Osteoblast (primary cell): ENCODE data around the gene CDCA3. TPM values are rescaled to one million over a fixed set of nuclear protein-coding genes. Genes with fewer than 3 reads are reported as not detected.
A peak's percentile ranks its signal among the peaks of the same experiment; 100 is the strongest.
"Not testable (repeated sequence)": the region's sequence is repeated elsewhere in the genome, so short reads cannot be mapped to it uniquely, and the experiment has no call there.

Source experiments
- DNase-seq: peaks from one replicate; pipeline ENCODE4 v3.0.0; 2011; ENCODE audit warnings: low spot score, mixed read lengths; ENCODE audit not compliant: insufficient read length; ENCODE audit errors: missing footprints
- H2AFZ ChIP-seq: 2 replicates; pipeline ENCODE4 v1.6.0; 2011; ENCODE audit warnings: mild to moderate bottlenecking, low read length
- H3K27ac ChIP-seq: 2 replicates; pipeline ENCODE4 v1.5.1; 2011; ENCODE audit warnings: mild to moderate bottlenecking, low read depth, low read length, moderate library complexity
- H3K27me3 ChIP-seq: 2 replicates; pipeline ENCODE4 v1.6.0; 2012; ENCODE audit warnings: mild to moderate bottlenecking, control low read depth, inconsistent platforms, low read length, moderate library complexity; ENCODE audit not compliant: insufficient read depth
- H3K36me3 ChIP-seq: 2 replicates; pipeline ENCODE4 v1.5.1; 2011; ENCODE audit warnings: mild to moderate bottlenecking, low read length, control low read depth, moderate library complexity; ENCODE audit not compliant: insufficient read depth
- H3K4me1 ChIP-seq: 2 replicates; pipeline ENCODE4 v1.5.1; 2011; ENCODE audit warnings: mild to moderate bottlenecking, low read length, control low read depth, moderate library complexity; ENCODE audit not compliant: insufficient read depth
- H3K4me2 ChIP-seq: 2 replicates; pipeline ENCODE4 v1.6.0; 2011; ENCODE audit warnings: mild to moderate bottlenecking, low read length; ENCODE audit not compliant: insufficient read depth
- H3K4me3 ChIP-seq: fragments of 200-600 bp; sonication (generic); 3 replicates; pipeline ENCODE4 v1.5.1; 2012; ENCODE audit warnings: mild to moderate bottlenecking, low read length, inconsistent platforms; ENCODE audit not compliant: insufficient read depth
- H3K79me2 ChIP-seq: 2 replicates; pipeline ENCODE4 v1.6.0; 2012; ENCODE audit warnings: mild to moderate bottlenecking, low read length, control low read depth, inconsistent platforms; ENCODE audit not compliant: insufficient read depth
- H3K9me3 ChIP-seq: 2 replicates; pipeline ENCODE4 v1.5.1; 2011; ENCODE audit warnings: low read depth, low read length, control low read depth
- H4K20me1 ChIP-seq: 2 replicates; pipeline ENCODE4 v1.6.0; 2012; ENCODE audit warnings: mild to moderate bottlenecking, low read length, control low read depth; ENCODE audit not compliant: insufficient read depth
- CTCF ChIP-seq: IDR thresholded peaks from 2 replicates; pipeline ENCODE4 v1.5.1; 2011; ENCODE audit warnings: mild to moderate bottlenecking, low read depth, low read length, moderate library complexity; ENCODE audit errors: extremely low read depth
- total RNA-seq: library from RNA; depleted of rRNA; stranded (reverse); fragments of >200 nt; gene quantifications from 2 replicates; pipeline ENCODE4 v1.2.3, GENCODE V29; 2012

The CDCA3 gene
- total RNA-seq, 1 donor, result 4.0 TPM

- no peaks in the 10 kb centered on the region for H3K36me3 ChIP-seq
- no peak for TF ChIP-seq CTCF
- H3K79me2 ChIP-seq, result no peaks in the 10 kb centered on the region
- H3K27ac ChIP-seq, result no peak overlapping the region
- H3K4me2 ChIP-seq, result no peak overlapping the region
- H3K27me3 ChIP-seq, result no peaks in the 10 kb centered on the region
- no peak for DNase-seq
- H2AFZ ChIP-seq, result no peak overlapping the region
- H4K20me1 ChIP-seq, result no peaks in the 10 kb centered on the region
- no peaks in the 10 kb centered on the region for H3K9me3 ChIP-seq
- H3K4me3 ChIP-seq, result no peak overlapping the region
- peaks cover 11% of the 10 kb centered on the region for H3K4me1 ChIP-seq
These were observed 43.2 kb upstream of the CDCA3 start for GRCh38 chr12:6894321-6894720.

GRCh38 chr12:6892683-6893082, 41.6 kb upstream of the CDCA3 start:
- not testable (repeated sequence) for H2AFZ ChIP-seq, H3K4me3 ChIP-seq, H3K27me3 ChIP-seq, H3K36me3 ChIP-seq, H3K79me2 ChIP-seq, DNase-seq, H4K20me1 ChIP-seq, H3K27ac ChIP-seq, H3K4me2 ChIP-seq, H3K9me3 ChIP-seq
- peaks cover 11% of the 10 kb centered on the region for H3K4me1 ChIP-seq

GRCh38 chr12:6891646-6892001, 40.5 kb upstream of the CDCA3 start:
- TF ChIP-seq CTCF, result no peak

GRCh38 chr12:6890789-6891645, 39.9 kb upstream of the CDCA3 start:
- no peaks in the 10 kb centered on the region for H3K9me3 ChIP-seq
- peak; percentile 99 for DNase-seq
- H3K4me2 ChIP-seq, result peak overlapping the region; percentile 82
- TF ChIP-seq CTCF, result peak; percentile 74
- no peaks in the 10 kb centered on the region for H3K79me2 ChIP-seq
- H3K4me3 ChIP-seq, result peak overlapping the region; percentile 66
- peaks cover 11% of the 10 kb centered on the region for H3K4me1 ChIP-seq
- H2AFZ ChIP-seq, result peak overlapping the region; percentile 89
- no peaks in the 10 kb centered on the region for H3K27me3 ChIP-seq
- H4K20me1 ChIP-seq, result no peaks in the 10 kb centered on the region
- peak overlapping the region; percentile 71 for H3K27ac ChIP-seq
- peaks cover 4% of the 10 kb centered on the region for H3K36me3 ChIP-seq

More at GRCh38 chr12:6891646-6892001, 40.5 kb upstream of the CDCA3 start:
- H4K20me1 ChIP-seq, result no peaks in the 10 kb centered on the region
- no peaks in the 10 kb centered on the region for H3K9me3 ChIP-seq
- peak overlapping the region; percentile 89 for H2AFZ ChIP-seq
- H3K36me3 ChIP-seq, result peaks cover 4% of the 10 kb centered on the region
- peak overlapping the region; percentile 71 for H3K27ac ChIP-seq
- no peaks in the 10 kb centered on the region for H3K79me2 ChIP-seq
- H3K4me2 ChIP-seq, result peak overlapping the region; percentile 82
- peak overlapping the region; percentile 66 for H3K4me3 ChIP-seq
- H3K4me1 ChIP-seq, result peaks cover 11% of the 10 kb centered on the region
- H3K27me3 ChIP-seq, result no peaks in the 10 kb centered on the region
- DNase-seq, result no peak

- H3K79me2 ChIP-seq, H3K4me3 ChIP-seq, H3K9me3 ChIP-seq, H2AFZ ChIP-seq, DNase-seq, H3K27me3 ChIP-seq, H4K20me1 ChIP-seq, H3K36me3 ChIP-seq: not testable (repeated sequence)
- Histone ChIP-seq H3K27ac (peak overlapping the region; percentile 67), H3K4me1 (peaks cover 11% of the 10 kb centered on the region), H3K4me2 (peak overlapping the region; percentile 70)
These were observed 38.9 kb upstream of the CDCA3 start for GRCh38 chr12:6889775-6890573.

- DNase-seq, H3K4me1 ChIP-seq, H3K9me3 ChIP-seq, H3K4me2 ChIP-seq, H2AFZ ChIP-seq, H4K20me1 ChIP-seq, H3K27me3 ChIP-seq, H3K27ac ChIP-seq, H3K36me3 ChIP-seq, H3K79me2 ChIP-seq, H3K4me3 ChIP-seq: not testable (repeated sequence)
These were observed 37.7 kb upstream of the CDCA3 start for GRCh38 chr12:6888794-6889193.
